IPS-18a (cell line): ENCODE data around the gene SORCS2.
"Not testable (repeated sequence)": the region's sequence is repeated elsewhere in the genome, so short reads cannot be mapped to it uniquely, and the experiment has no call there.

Experiments used
- H3K27ac ChIP-seq: one replicate; pipeline ENCODE4 v1.5.1; 2013; ENCODE audit warnings: low read length
- H3K27me3 ChIP-seq: one replicate; pipeline ENCODE4 v1.6.1; 2013; ENCODE audit warnings: mild to moderate bottlenecking, low read length; ENCODE audit not compliant: control insufficient read depth, insufficient read depth
- H3K36me3 ChIP-seq: one replicate; pipeline ENCODE4 v1.6.1; 2013; ENCODE audit warnings: low read depth, low read length; ENCODE audit not compliant: control insufficient read depth
- H3K4me1 ChIP-seq: one replicate; pipeline ENCODE4 v1.6.1; 2013; ENCODE audit warnings: low read depth, low read length; ENCODE audit not compliant: control insufficient read depth
- H3K4me3 ChIP-seq: one replicate; pipeline ENCODE4 v1.5.1; 2013; ENCODE audit warnings: low read length
- H3K9ac ChIP-seq: one replicate; pipeline ENCODE4 v1.6.1; 2013; ENCODE audit warnings: mild to moderate bottlenecking, low read length, moderate library complexity
- H3K9me3 ChIP-seq: one replicate; pipeline ENCODE4 v1.6.1; 2013; ENCODE audit warnings: low read depth, low read length; ENCODE audit not compliant: control insufficient read depth

The SORCS2 gene

DNA sequence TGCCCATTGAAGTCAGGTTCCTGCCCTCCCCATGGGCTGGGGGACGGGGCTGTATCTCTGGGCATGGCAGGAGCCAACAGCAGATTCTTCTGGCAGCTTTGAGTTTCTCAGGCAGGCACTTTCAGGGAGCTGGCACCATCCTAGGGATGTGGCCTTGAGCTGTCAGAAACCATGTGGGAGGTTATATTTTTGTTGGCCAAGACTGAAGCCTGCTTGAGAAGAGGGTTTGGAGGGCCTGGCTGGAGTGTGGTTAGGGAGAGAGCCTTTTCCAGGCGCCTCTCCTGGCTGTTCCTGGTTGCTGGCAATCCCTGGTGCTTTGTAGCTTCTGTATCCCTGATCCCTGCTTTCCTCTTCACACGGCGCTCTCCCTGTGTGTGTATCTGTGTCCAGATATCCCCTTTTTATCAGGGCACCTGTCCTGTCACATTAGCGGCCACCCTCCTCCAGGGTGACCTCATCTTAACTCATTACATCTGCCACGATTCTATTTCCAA lies 30.6 kb upstream of the SORCS2 start:
- no peaks in the 10 kb centered on the region for H3K36me3 ChIP-seq
- H3K27ac ChIP-seq = no peak overlapping the region
- H3K27me3 ChIP-seq = no peaks in the 10 kb centered on the region
- no peaks in the 10 kb centered on the region for H3K9me3 ChIP-seq
- H3K4me1 ChIP-seq = no peaks in the 10 kb centered on the region
- H3K9ac ChIP-seq = no peak overlapping the region
- H3K4me3 ChIP-seq = no peak overlapping the region

- not testable (repeated sequence) for H3K4me3 ChIP-seq, H3K9me3 ChIP-seq, H3K27ac ChIP-seq, H3K9ac ChIP-seq, H3K27me3 ChIP-seq, H3K4me1 ChIP-seq, H3K36me3 ChIP-seq
Measured at GRCh38 chr4:7165056-7165873, 27.1 kb upstream of the SORCS2 start.

DNA sequence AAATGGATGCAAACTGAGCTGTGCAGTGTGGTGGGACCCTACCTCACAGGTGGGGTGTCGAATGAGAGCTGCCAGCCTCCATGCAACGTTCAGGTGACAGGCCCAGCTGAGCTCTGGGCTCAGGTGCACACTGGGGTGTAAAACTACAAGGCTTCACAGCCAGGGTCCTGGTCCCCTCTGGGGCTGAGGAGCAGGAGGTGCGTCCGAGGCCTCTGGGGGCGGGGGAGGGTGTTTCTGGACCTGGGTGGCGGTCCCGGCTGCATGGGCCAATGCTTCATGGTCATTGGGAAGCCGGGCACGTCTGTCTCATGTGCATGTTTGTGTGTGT lies 26.5 kb upstream of the SORCS2 start:
- no peak overlapping the region for H3K27ac ChIP-seq
- no peaks in the 10 kb centered on the region for H3K9me3 ChIP-seq
- no peaks in the 10 kb centered on the region for H3K36me3 ChIP-seq
- no peak overlapping the region for H3K9ac ChIP-seq
- H3K4me3 ChIP-seq = no peak overlapping the region
- no peaks in the 10 kb centered on the region for H3K4me1 ChIP-seq
- H3K27me3 ChIP-seq = no peaks in the 10 kb centered on the region

DNA sequence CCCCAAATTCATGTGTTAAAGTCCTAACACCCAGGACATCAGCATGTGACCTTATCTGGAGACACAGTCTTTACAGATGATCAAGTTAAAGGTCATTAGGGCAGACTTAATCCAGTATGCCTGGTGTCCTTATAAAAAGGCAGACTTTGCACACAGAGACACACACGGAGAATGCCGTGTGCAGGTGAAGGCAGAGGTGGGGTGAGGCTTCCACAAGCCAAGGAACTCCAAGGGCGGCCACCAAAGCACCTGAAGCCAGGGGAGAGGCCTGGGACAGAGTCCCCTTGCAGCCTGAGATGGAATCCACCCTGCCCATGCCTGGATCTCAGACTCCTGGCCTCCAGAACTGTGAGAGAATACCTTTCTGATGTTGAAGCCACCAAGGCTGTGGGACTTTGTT lies 26.1 kb upstream of the SORCS2 start:
- Histone ChIP-seq H3K9ac (no peak overlapping the region), H3K27ac (no peak overlapping the region), H3K27me3 (no peaks in the 10 kb centered on the region), H3K9me3 (no peaks in the 10 kb centered on the region), H3K4me1 (no peaks in the 10 kb centered on the region), H3K36me3 (no peaks in the 10 kb centered on the region), H3K4me3 (no peak overlapping the region)

- Histone ChIP-seq H3K4me3 (no peak overlapping the region), H3K36me3 (no peaks in the 10 kb centered on the region), H3K27ac (no peak overlapping the region), H3K27me3 (no peaks in the 10 kb centered on the region), H3K4me1 (no peaks in the 10 kb centered on the region), H3K9me3 (no peaks in the 10 kb centered on the region), H3K9ac (no peak overlapping the region)
Measured at GRCh38 chr4:7166981-7167700, 25.2 kb upstream of the SORCS2 start.

DNA sequence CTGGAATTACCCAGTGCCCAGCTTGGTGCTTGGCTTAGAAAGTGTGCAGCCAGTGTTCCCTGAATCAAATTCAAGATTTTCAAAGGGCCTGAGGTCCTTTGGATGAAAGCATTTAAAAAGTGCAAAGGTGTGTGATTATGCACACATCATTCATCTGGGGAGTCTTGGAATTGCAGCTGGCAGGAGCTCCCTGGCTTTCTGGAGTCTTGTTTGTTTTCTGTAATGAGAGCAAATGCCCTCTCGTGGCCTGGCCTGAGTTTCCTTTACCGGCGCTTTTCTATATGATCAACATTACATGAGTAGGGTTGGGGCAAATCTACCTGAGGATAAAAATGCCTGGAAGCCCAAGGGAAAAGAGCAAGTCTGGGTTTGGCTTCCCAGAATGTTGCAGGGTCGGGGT lies 24.6 kb upstream of the SORCS2 start:
- H3K36me3 ChIP-seq = no peaks in the 10 kb centered on the region
- no peak overlapping the region for H3K27ac ChIP-seq
- no peak overlapping the region for H3K4me3 ChIP-seq
- no peaks in the 10 kb centered on the region for H3K9me3 ChIP-seq
- H3K9ac ChIP-seq = no peak overlapping the region
- H3K27me3 ChIP-seq = no peaks in the 10 kb centered on the region
- no peaks in the 10 kb centered on the region for H3K4me1 ChIP-seq

DNA sequence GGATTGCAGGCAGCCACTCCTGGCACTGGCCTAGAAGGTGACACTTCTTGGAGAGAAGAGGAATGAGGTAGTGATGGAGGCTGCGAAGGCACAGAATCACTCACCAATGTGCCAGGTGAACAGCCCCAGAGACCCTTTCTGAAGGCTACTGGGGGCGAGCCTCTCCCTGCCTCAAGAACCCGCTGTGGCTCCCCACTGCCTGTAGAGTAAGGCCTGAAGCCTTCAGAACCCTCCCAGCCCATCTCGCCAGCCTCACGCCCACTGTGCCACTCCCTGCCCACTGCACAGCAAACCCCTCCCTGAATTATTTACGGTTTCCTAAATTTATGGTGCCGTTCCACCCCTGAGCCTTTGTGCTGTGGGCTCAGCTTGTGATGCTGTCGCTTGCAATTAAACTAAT lies 24.2 kb upstream of the SORCS2 start:
- Histone ChIP-seq H3K9ac (no peak overlapping the region), H3K4me3 (no peak overlapping the region), H3K36me3 (no peaks in the 10 kb centered on the region), H3K27me3 (no peaks in the 10 kb centered on the region), H3K27ac (no peak overlapping the region), H3K4me1 (no peaks in the 10 kb centered on the region), H3K9me3 (no peaks in the 10 kb centered on the region)

DNA sequence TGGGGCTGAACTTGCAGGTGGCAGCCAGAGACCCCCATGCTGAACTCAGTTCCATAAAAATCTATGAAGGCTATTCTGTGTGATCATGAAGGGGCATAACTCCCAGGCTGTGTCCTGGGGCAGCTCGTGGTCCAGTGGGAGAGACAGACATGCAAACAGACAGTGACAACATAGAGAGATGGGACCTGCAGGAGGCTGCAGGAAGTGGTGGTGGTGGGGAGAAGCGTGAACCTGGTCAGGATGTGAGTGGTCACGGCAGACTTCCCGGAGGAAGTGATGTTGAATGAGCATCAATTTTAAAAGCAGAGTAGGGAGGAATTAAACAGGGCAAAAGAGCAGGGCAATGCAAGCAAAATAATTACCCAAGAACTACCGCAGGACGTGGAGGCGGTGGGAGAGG lies 23.2 kb upstream of the SORCS2 start:
- no peaks in the 10 kb centered on the region for H3K36me3 ChIP-seq
- H3K27ac ChIP-seq = no peak overlapping the region
- no peak overlapping the region for H3K9ac ChIP-seq
- H3K4me1 ChIP-seq = no peaks in the 10 kb centered on the region
- no peak overlapping the region for H3K4me3 ChIP-seq
- H3K27me3 ChIP-seq = no peaks in the 10 kb centered on the region
- H3K9me3 ChIP-seq = no peaks in the 10 kb centered on the region

DNA sequence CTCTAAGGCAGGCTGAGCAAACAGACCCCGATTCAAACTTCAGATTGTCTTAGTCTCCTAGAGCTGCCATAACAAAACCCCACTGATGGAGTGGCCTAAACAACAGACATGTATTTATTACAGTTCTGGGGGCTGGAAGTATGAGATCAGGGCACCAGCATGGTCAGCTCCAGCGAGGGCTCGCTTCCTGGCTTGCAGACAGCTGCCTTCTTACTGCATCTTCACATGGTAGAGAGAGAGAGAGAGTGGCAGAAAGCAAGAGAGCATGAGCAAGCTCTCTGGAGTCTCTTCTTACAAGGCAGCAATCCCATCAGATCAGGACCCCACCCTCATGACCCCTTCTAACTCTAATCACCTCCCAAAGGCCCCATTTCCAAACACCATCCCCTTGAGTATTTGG lies 22.3 kb upstream of the SORCS2 start:
- H3K4me3 ChIP-seq = no peak overlapping the region
- H3K36me3 ChIP-seq = no peaks in the 10 kb centered on the region
- H3K9me3 ChIP-seq = no peaks in the 10 kb centered on the region
- no peak overlapping the region for H3K9ac ChIP-seq
- no peaks in the 10 kb centered on the region for H3K4me1 ChIP-seq
- H3K27me3 ChIP-seq = no peaks in the 10 kb centered on the region
- no peak overlapping the region for H3K27ac ChIP-seq

DNA sequence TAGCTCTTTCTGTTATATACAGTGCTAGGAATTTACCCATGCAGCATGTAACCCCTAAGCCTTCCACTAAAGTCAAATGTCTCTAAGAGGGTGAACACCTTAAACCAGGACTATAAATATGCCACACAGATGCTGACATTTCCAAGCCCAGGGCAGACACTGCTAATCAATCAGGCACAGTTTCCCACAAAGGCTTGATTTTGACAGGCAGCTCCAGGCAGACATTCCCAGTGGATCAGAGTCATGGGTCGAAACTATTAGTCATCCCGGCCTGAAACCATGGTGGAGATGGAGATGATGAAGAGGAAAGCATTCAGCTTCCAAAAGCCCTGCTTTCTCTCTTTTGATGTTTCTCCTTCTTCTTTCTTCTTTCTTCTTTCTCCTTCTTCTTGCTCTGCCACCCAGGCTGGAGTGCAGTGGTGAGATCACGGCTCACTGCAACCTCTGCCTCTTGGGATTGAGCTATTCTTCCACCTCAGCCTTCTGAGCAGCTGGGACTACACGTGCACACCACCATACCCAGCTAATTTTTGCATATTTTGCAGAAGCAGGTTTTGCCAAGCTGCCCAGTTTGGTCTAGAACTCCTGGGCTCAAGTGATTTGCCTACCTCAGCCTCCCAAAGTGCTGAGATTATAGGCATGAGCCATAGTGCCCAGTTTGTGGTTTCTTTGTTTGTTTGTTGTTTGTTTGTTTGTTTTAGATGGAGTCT lies 21.0 kb upstream of the SORCS2 start:
- no peak overlapping the region for H3K4me3 ChIP-seq
- no peaks in the 10 kb centered on the region for H3K4me1 ChIP-seq
- H3K9ac ChIP-seq = no peak overlapping the region
- H3K27ac ChIP-seq = no peak overlapping the region
- no peaks in the 10 kb centered on the region for H3K9me3 ChIP-seq
- H3K36me3 ChIP-seq = no peaks in the 10 kb centered on the region
- H3K27me3 ChIP-seq = no peaks in the 10 kb centered on the region

- H3K9ac ChIP-seq = no peak overlapping the region
- H3K9me3 ChIP-seq = no peaks in the 10 kb centered on the region
- no peaks in the 10 kb centered on the region for H3K36me3 ChIP-seq
- H3K4me1 ChIP-seq = no peaks in the 10 kb centered on the region
- H3K27me3 ChIP-seq = no peaks in the 10 kb centered on the region
- no peak overlapping the region for H3K27ac ChIP-seq
- H3K4me3 ChIP-seq = no peak overlapping the region
Measured at GRCh38 chr4:7172508-7172907, 19.8 kb upstream of the SORCS2 start.
